Mucosa of rectum (tissue), 2 donors: Measurements from ENCODE around the gene ARID4A.
"Not testable (repeated sequence)": the region's sequence is repeated elsewhere in the genome, so short reads cannot be mapped to it uniquely, and the experiment has no call there.

Experiments used
- H3K27ac ChIP-seq, 2 donors: one replicate each; pipeline ENCODE4 v1.7.0; 2013; ENCODE audit warnings: inconsistent platforms in 2 of 2, low read depth in 2 of 2, low read length in 2 of 2
- H3K27me3 ChIP-seq, 2 donors: one replicate each; pipeline ENCODE4 v1.7.0; 2013; ENCODE audit warnings: low read length in 2 of 2; ENCODE audit not compliant: control insufficient read depth in 2 of 2, insufficient read depth in 2 of 2
- H3K36me3 ChIP-seq, 2 donors: one replicate each; pipeline ENCODE4 v1.7.0; 2013; ENCODE audit warnings: low read length in 2 of 2; ENCODE audit not compliant: control insufficient read depth in 2 of 2, insufficient read depth in 2 of 2
- H3K4me1 ChIP-seq, 2 donors: one replicate each; pipeline ENCODE4 v1.7.0; 2013; ENCODE audit warnings: low read length in 2 of 2, mild to moderate bottlenecking in 1 of 2; ENCODE audit not compliant: control insufficient read depth in 2 of 2, insufficient read depth in 2 of 2
- H3K4me3 ChIP-seq, 2 donors: one replicate each; pipeline ENCODE4 v1.7.0; 2013; ENCODE audit warnings: low read length in 2 of 2
- H3K9ac ChIP-seq, 2 donors: one replicate each; pipeline ENCODE4 v1.7.0; 2013; ENCODE audit warnings: low read length in 2 of 2, low read depth in 1 of 2, mild to moderate bottlenecking in 1 of 2
- H3K9me3 ChIP-seq, 2 donors: one replicate each; pipeline ENCODE4 v1.7.0; 2013; ENCODE audit warnings: low read length in 2 of 2; ENCODE audit not compliant: control insufficient read depth in 2 of 2
- donor health status: healthy.
- donor health status: Normal muscosa, but diverticular disease.

Gene ARID4A

GRCh38 chr14:58298477-58299400 is at the start of gene ARID4A:
Gene ARID4A (plus strand): TSS chr14:58298555. CDS start chr14:58299855, 1,300 bp downstream.
- peak within 1 kb of the TSS; percentile 98 for H3K9ac ChIP-seq
- no peaks in the 10 kb centered on the region for H3K27me3 ChIP-seq
- no peaks in the 10 kb centered on the region for H3K9me3 ChIP-seq
- peaks cover 6 to 10% of the 10 kb centered on the region in 2 donors for H3K4me1 ChIP-seq
- H3K27ac ChIP-seq, result peak within 1 kb of the TSS; percentile 97 to 100
- peaks cover 17 to 28% of the 10 kb centered on the region in 2 donors for H3K36me3 ChIP-seq
- peak within 1 kb of the TSS; percentile 99 to 100 for H3K4me3 ChIP-seq

GRCh38 chr14:58249611-58250010 is 48.7 kb upstream of the ARID4A start:
- no peak overlapping the region for H3K9ac ChIP-seq
- H3K27me3 ChIP-seq, result no peaks in the 10 kb centered on the region
- H3K4me1 ChIP-seq, result peaks cover 7 to 11% of the 10 kb centered on the region in 2 donors
- no peaks in the 10 kb centered on the region for H3K9me3 ChIP-seq
- H3K27ac ChIP-seq, result no peak overlapping the region
- H3K4me3 ChIP-seq, result no peak overlapping the region
- peaks cover 31 to 36% of the 10 kb centered on the region in 2 donors for H3K36me3 ChIP-seq

- no peaks in the 10 kb centered on the region for H3K9me3 ChIP-seq
- H3K36me3 ChIP-seq, result peaks cover 38 to 59% of the 10 kb centered on the region in 2 donors
- H3K27me3 ChIP-seq, result no peaks in the 10 kb centered on the region
- H3K4me3 ChIP-seq, result no peak overlapping the region
- no peaks in the 10 kb centered on the region for H3K4me1 ChIP-seq
- no peak overlapping the region for H3K27ac ChIP-seq
- no peak overlapping the region for H3K9ac ChIP-seq
Observed at GRCh38 chr14:58258156-58258555, 40.2 kb upstream of the ARID4A start.

GRCh38 chr14:58262005-58262404 is 36.4 kb upstream of the ARID4A start:
- H3K9me3 ChIP-seq, H3K4me3 ChIP-seq, H3K27ac ChIP-seq, H3K4me1 ChIP-seq, H3K9ac ChIP-seq, H3K27me3 ChIP-seq: not testable (repeated sequence)
- H3K36me3 ChIP-seq, result peaks cover 58 to 72% of the 10 kb centered on the region in 2 donors

- Histone ChIP-seq H3K36me3 (peaks cover 62 to 73% of the 10 kb centered on the region in 2 donors), H3K9me3 (no peaks in the 10 kb centered on the region), H3K4me1 (no peaks in the 10 kb centered on the region), H3K9ac (no peak overlapping the region), H3K27ac (no peak overlapping the region), H3K4me3 (no peak overlapping the region), H3K27me3 (no peaks in the 10 kb centered on the region)
Observed at GRCh38 chr14:58265401-58265800, 33.0 kb upstream of the ARID4A start.

- Histone ChIP-seq H3K27ac (no peak overlapping the region), H3K36me3 (peaks cover 48 to 68% of the 10 kb centered on the region in 2 donors), H3K4me3 (no peak overlapping the region), H3K9me3 (no peaks in the 10 kb centered on the region), H3K4me1 (no peaks in the 10 kb centered on the region), H3K9ac (no peak overlapping the region), H3K27me3 (no peaks in the 10 kb centered on the region)
Observed at GRCh38 chr14:58270628-58271027, 27.7 kb upstream of the ARID4A start.

GRCh38 chr14:58272588-58273372 is 25.6 kb upstream of the ARID4A start:
- Histone ChIP-seq H3K27ac (no peak overlapping the region), H3K4me3 (no peak overlapping the region), H3K9ac (no peak overlapping the region), H3K4me1 (peaks cover 0 to 3% of the 10 kb centered on the region in 2 donors), H3K9me3 (no peaks in the 10 kb centered on the region), H3K27me3 (no peaks in the 10 kb centered on the region), H3K36me3 (peaks cover 45 to 54% of the 10 kb centered on the region in 2 donors)

- peaks cover 0 to 3% of the 10 kb centered on the region in 2 donors for H3K4me1 ChIP-seq
- H3K9ac ChIP-seq, result no peak overlapping the region
- no peaks in the 10 kb centered on the region for H3K27me3 ChIP-seq
- no peak overlapping the region for H3K4me3 ChIP-seq
- no peak overlapping the region for H3K27ac ChIP-seq
- no peaks in the 10 kb centered on the region for H3K9me3 ChIP-seq
- peaks cover 37 to 42% of the 10 kb centered on the region in 2 donors for H3K36me3 ChIP-seq
Observed at GRCh38 chr14:58274881-58275280, 23.5 kb upstream of the ARID4A start.

GRCh38 chr14:58275527-58276190 is 22.7 kb upstream of the ARID4A start:
- Histone ChIP-seq H3K36me3 (peaks cover 30 to 35% of the 10 kb centered on the region in 2 donors), H3K27me3 (no peaks in the 10 kb centered on the region), H3K9ac (no peak overlapping the region), H3K4me1 (peaks cover 0 to 3% of the 10 kb centered on the region in 2 donors), H3K9me3 (no peaks in the 10 kb centered on the region), H3K27ac (no peak overlapping the region), H3K4me3 (no peak overlapping the region)
